B cell (primary cell): Measurements from ENCODE around the gene CD74. TPM values are rescaled to one million over a fixed set of nuclear protein-coding genes. Genes with fewer than 3 reads are reported as not detected.
"Not testable (repeated sequence)": the region's sequence is repeated elsewhere in the genome, so short reads cannot be mapped to it uniquely, and the experiment has no call there.

Source experiments
- ATAC-seq: fragments of 200-7000 bp; cut with Tn5 transposase; one replicate; pipeline ENCODE4 v1.10.0; 2021; ENCODE audit warnings: low read depth, mild to moderate bottlenecking, moderate number of reproducible peaks, moderate library complexity
- CTCF ChIA-PET: fragments of 350-600 bp; sonication (Branson Sonifier 250); formaldehyde crosslinking; loops from one replicate; lab custom pipeline; 2021; ENCODE audit warnings: antibody characterized with exemption, inconsistent platforms; lab: Charles Lee
- POLR2A ChIA-PET: fragments of 350-600 bp; sonication (Branson Sonifier 250); formaldehyde crosslinking; loops from one replicate; lab custom pipeline; 2021; ENCODE audit warnings: antibody characterized with exemption; lab: Charles Lee
- DNase-seq: peaks from one replicate; pipeline ENCODE4 v3.0.0; 2013
- H2AFZ ChIP-seq: 2 replicates; pipeline ENCODE4 v1.6.1; 2012; ENCODE audit warnings: mild to moderate bottlenecking, low read depth, low read length; ENCODE audit not compliant: insufficient read depth, poor library complexity, severe bottlenecking
- H3K27ac ChIP-seq, 2 donors: 1 replicate in 1 of 2; 2 replicates in 1 of 2; pipeline ENCODE4 v1.5.1; 2012 to 2013; ENCODE audit warnings: low read length in 2 of 2, mild to moderate bottlenecking in 2 of 2, moderate library complexity in 1 of 2
- H3K27me3 ChIP-seq, 4 experiments: fragments of 200-600 bp in 1 of 4; sonication (generic) in 1 of 4; replicated peaks in 1 of 4; 1 replicate in 2 of 4; 2 replicates in 2 of 4; pipeline versions ENCODE4 v1.6.1 to v1.7.0; 2013 to 2016; ENCODE audit warnings: low read length in 3 of 4, mild to moderate bottlenecking in 2 of 4, mixed read lengths in 1 of 4, moderate library complexity in 1 of 4; ENCODE audit not compliant: insufficient read depth in 4 of 4, control insufficient read depth in 3 of 4; ENCODE audit errors: control extremely low read depth in 1 of 4
- H3K36me3 ChIP-seq, 2 experiments: replicated peaks in 1 of 2; 1 replicate in 1 of 2; 2 replicates in 1 of 2; pipeline versions ENCODE4 v1.6.1 to v1.7.1; 2013; ENCODE audit warnings: low read length in 1 of 2; ENCODE audit not compliant: insufficient read depth in 2 of 2, control insufficient read depth in 1 of 2; ENCODE audit errors: control extremely low read depth in 1 of 2, extremely low read depth in 1 of 2
- H3K4me1 ChIP-seq, 2 donors: fragments of 200-600 bp in 1 of 2; sonication (generic) in 1 of 2; 1 replicate in 1 of 2; 2 replicates in 1 of 2; pipeline versions ENCODE4 v1.5.1 to v1.6.1; 2013 to 2017; ENCODE audit warnings: low read length in 2 of 2; ENCODE audit not compliant: control insufficient read depth in 2 of 2, insufficient read depth in 2 of 2
- H3K4me2 ChIP-seq: replicated peaks from 2 replicates; pipeline ENCODE3; 2012; ENCODE audit warnings: mild to moderate bottlenecking, low read depth, low read length; ENCODE audit not compliant: poor library complexity, severe bottlenecking
- H3K4me3 ChIP-seq, 5 experiments: fragments of 200-600 bp in 1 of 5; sonication (generic) in 1 of 5; 1 replicate in 3 of 5; 2 replicates in 2 of 5; pipeline versions ENCODE4 v1.5.1 to v1.7.0; 2011 to 2016; ENCODE audit warnings: low read length in 4 of 5, mild to moderate bottlenecking in 4 of 5, low read depth in 2 of 5, control low read depth in 1 of 5, moderate library complexity in 1 of 5; ENCODE audit not compliant: insufficient read depth in 1 of 5; ENCODE audit errors: control extremely low read depth in 1 of 5, extremely low read depth in 1 of 5
- H3K79me2 ChIP-seq: fragments of 200-600 bp; sonication (generic); one replicate; pipeline ENCODE4 v1.6.0; 2016; ENCODE audit warnings: low read length; ENCODE audit not compliant: control insufficient read depth, insufficient read depth
- H3K9ac ChIP-seq: fragments of 200-600 bp; sonication (generic); 2 replicates; pipeline ENCODE4 v1.6.1; 2017; ENCODE audit warnings: mild to moderate bottlenecking, low read length, moderate library complexity
- H3K9me3 ChIP-seq, 3 donors: one replicate each; pipeline versions ENCODE4 v1.6.1 to v1.7.1; 2013; ENCODE audit warnings: low read length in 2 of 3; ENCODE audit not compliant: control insufficient read depth in 2 of 3, insufficient read depth in 1 of 3; ENCODE audit errors: control extremely low read depth in 1 of 3
- H4K20me1 ChIP-seq: 2 replicates; pipeline ENCODE4 v1.6.0; 2012; ENCODE audit warnings: mild to moderate bottlenecking, low read length; ENCODE audit not compliant: insufficient read depth, control insufficient read depth, poor library complexity, severe bottlenecking
- H3K27ac Mint-ChIP-seq: one replicate; pipeline ENCODE4 v1.8.0; 2021; ENCODE audit warnings: mixed read lengths
- H3K27me3 Mint-ChIP-seq: one replicate; pipeline ENCODE4 v1.8.0; 2021; ENCODE audit warnings: mixed read lengths
- H3K4me1 Mint-ChIP-seq: one replicate; pipeline ENCODE4 v1.8.0; 2021; ENCODE audit warnings: mixed read lengths
- H3K4me3 Mint-ChIP-seq: one replicate; pipeline ENCODE4 v1.8.0; 2021; ENCODE audit warnings: mixed read lengths
- H3K9me3 Mint-ChIP-seq: one replicate; pipeline ENCODE4 v1.8.0; 2022; ENCODE audit warnings: mixed read lengths; ENCODE audit not compliant: insufficient read depth
- CTCF ChIP-seq: fragments of 200-600 bp; IDR thresholded peaks from one replicate; pipeline ENCODE4 v1.8.0; 2022; ENCODE audit warnings: antibody characterized with exemption, mild to moderate bottlenecking
- EZH2 ChIP-seq: IDR thresholded peaks from 2 replicates; pipeline ENCODE4 v1.6.1; 2012; ENCODE audit warnings: borderline replicate concordance, low read depth, mild to moderate bottlenecking, moderate library complexity, low read length; ENCODE audit not compliant: insufficient read depth, poor library complexity, severe bottlenecking
- WGBS: methylation state at CpG from one replicate; pipeline ENCODE4 v1.1.5; 2013; ENCODE audit warnings: missing lambda C conversion rate; ENCODE audit not compliant: insufficient coverage; 5-methylcytosine and 5-hydroxymethylcytosine counted together
- intact Hi-C: fragments of 100-400 bp; cut with micrococcal nuclease; formaldehyde crosslinking; loops from one replicate; pipeline ENCODE4 v1.10.0; 2022
- polyA plus RNA-seq: library from polyadenylated mRNA; depleted of rRNA; stranded (reverse); fragments of >200 nt; gene quantifications from 2 replicates; pipeline ENCODE4 v1.2.3, GENCODE V29; 2012
- total RNA-seq, 2 donors: library from RNA; stranded (reverse); fragments of 120-200 nt in 1 of 2; gene quantifications; 1 replicate in 1 of 2; 2 replicates in 1 of 2; pipeline versions ENCODE4 v1.2.3 to v1.2.4, GENCODE V29; 2013 to 2022

Gene CD74
- total and polyA plus RNA-seq, 2 donors (not counting 1 experiment from before 2014, with no cell fraction given) = 5,670 to 14,307 TPM

- Histone ChIP-seq H4K20me1 (no peaks in the 10 kb centered on the region), H3K79me2 (peaks cover 92% of the 10 kb centered on the region), H2AFZ (peak overlapping the region; percentile 2), H3K4me3 (no peak overlapping the region), H3K27ac (no peak overlapping the region), H3K9ac (no peak overlapping the region), H3K4me1 (peaks cover 40 to 47% of the 10 kb centered on the region in 2 donors), H3K9me3 (no peaks in the 10 kb centered on the region), H3K36me3 (no peaks in the 10 kb centered on the region), H3K27me3 (no peaks in the 10 kb centered on the region), H3K4me2 (peak overlapping the region; percentile 67)
- Mint-ChIP-seq H3K9me3 (no peaks in the 10 kb centered on the region), H3K4me3 (peak overlapping the region; percentile 0), H3K27ac (peak overlapping the region; percentile 69), H3K27me3 (no peaks in the 10 kb centered on the region), H3K4me1 (peaks cover 50% of the 10 kb centered on the region)
- ChIA-PET CTCF (interaction anchor here (1.0 to 14.4 kb wide), 4 partner anchors 8 to 28 kb away, joined by 3 to 396 read pairs (median 57); partner anchors contain the start of gene CD74), POLR2A (interaction anchor here (12.8 to 21.5 kb wide), 2 partner anchors 16 to 28 kb away, joined by 286 to 387 read pairs; partner anchors contain the start of gene CD74)
- TF ChIP-seq CTCF (no peak), EZH2 (no peak)
- no peak for DNase-seq
- intact Hi-C loops = no loop called here
- WGBS = 92% methylated on average over 15 of the region's 18 CpGs
- ATAC-seq = no peak
Observed at GRCh38 chr5:150428106-150428876, 15.6 kb upstream of the CD74 start.

GRCh38 chr5:150426165-150426564 is 13.5 kb upstream of the CD74 start:
- H2AFZ ChIP-seq, H3K27me3 ChIP-seq, H3K4me3 Mint-ChIP-seq, H3K9me3 ChIP-seq, H3K4me2 ChIP-seq, DNase-seq, H3K9me3 Mint-ChIP-seq, intact Hi-C loops, H3K36me3 ChIP-seq, H3K4me3 ChIP-seq, H3K27ac Mint-ChIP-seq, ATAC-seq, H3K27ac ChIP-seq, H3K27me3 Mint-ChIP-seq, H3K9ac ChIP-seq, H4K20me1 ChIP-seq: not testable (repeated sequence)
- ChIA-PET POLR2A (interaction anchor here (1.2 to 21.5 kb wide), 3 partner anchors 10 to 26 kb away, joined by 15 to 387 read pairs (median 286); partner anchors contain the start of gene CD74), CTCF (interaction anchor here (1.0 to 11.9 kb wide), 2 partner anchors 15 to 28 kb away, joined by 5 to 111 read pairs; partner anchors contain the start of gene CD74)
- 100% methylated on average over 3 of the region's 9 CpGs for WGBS
- Histone ChIP-seq H3K79me2 (peaks cover 92% of the 10 kb centered on the region), H3K4me1 (peaks cover 30 to 34% of the 10 kb centered on the region in 2 donors)
- H3K4me1 Mint-ChIP-seq = peaks cover 42% of the 10 kb centered on the region
